HEK293 (cell line): ENCODE results near the gene AK8.

Source experiments
- CTCF ChIA-PET: fragments of 350-600 bp; formaldehyde crosslinking; extraction: SDS; loops from one replicate; lab custom pipeline; 2021; ENCODE audit warnings: antibody characterized with exemption; lab: Yijun Ruan, JAX
- POLR2A ChIA-PET: fragments of 300-600 bp; formaldehyde crosslinking; extraction: SDS; loops from one replicate; lab custom pipeline; 2020; ENCODE audit warnings: antibody characterized with exemption, inconsistent platforms; lab: Yijun Ruan, JAX
- H3K27ac ChIP-seq: fragments of 200-500 bp; sonication (Bioruptor generic); 2 replicates; pipeline ENCODE4 v1.5.1; 2014; ENCODE audit warnings: low read depth, low read length, control low read depth, inconsistent platforms; ENCODE audit errors: extremely low read depth
- H3K36me3 ChIP-seq, 2 experiments: fragments of 200-500 bp in 1 of 2; sonication (Bioruptor generic) in 1 of 2; 1 replicate in 1 of 2; 2 replicates in 1 of 2; pipeline ENCODE4 v1.5.1; 2014 to 2017; ENCODE audit warnings: inconsistent platforms in 2 of 2, low read length in 2 of 2; ENCODE audit not compliant: control insufficient read depth in 2 of 2, insufficient read depth in 1 of 2
- H3K4me1 ChIP-seq: fragments of 200-500 bp; sonication (Bioruptor generic); 2 replicates; pipeline ENCODE4 v1.5.1; 2014; ENCODE audit warnings: mild to moderate bottlenecking, low read length, inconsistent platforms; ENCODE audit not compliant: control insufficient read depth, insufficient read depth
- H3K4me3 ChIP-seq: 2 replicates; pipeline ENCODE4 v1.5.1; 2011; ENCODE audit warnings: low read depth, mild to moderate bottlenecking, control low read depth, low read length, moderate library complexity
- H3K9me3 ChIP-seq: fragments of 200-500 bp; sonication (Bioruptor generic); 2 replicates; pipeline ENCODE4 v1.5.1; 2014; ENCODE audit warnings: low read depth, low read length, inconsistent platforms; ENCODE audit not compliant: control insufficient read depth, insufficient read depth
- BCL11A ChIP-seq: fragments of 450-650 bp; formaldehyde crosslinking; IDR thresholded peaks from 2 replicates; pipeline ENCODE4 v1.5.1; 2016; ENCODE audit warnings: low read depth, missing biosample characterization, missing genetic modification characterization
- GLIS2 ChIP-seq: fragments of 450-650 bp; formaldehyde crosslinking; IDR thresholded peaks from 2 replicates; pipeline ENCODE4 v1.5.1; 2016; ENCODE audit warnings: missing biosample characterization, missing genetic modification characterization
- KLF8 ChIP-seq: fragments of 450-650 bp; formaldehyde crosslinking; IDR thresholded peaks from 2 replicates; pipeline ENCODE4 v1.5.1; 2016; ENCODE audit warnings: missing biosample characterization, missing genetic modification characterization
- MZF1 ChIP-seq: fragments of 450-650 bp; formaldehyde crosslinking; IDR thresholded peaks from 2 replicates; pipeline ENCODE4 v1.5.1; 2017; ENCODE audit warnings: missing biosample characterization, missing genetic modification characterization, borderline replicate concordance
- PRDM1 ChIP-seq: fragments of 450-650 bp; formaldehyde crosslinking; IDR thresholded peaks from 2 replicates; pipeline ENCODE4; 2016; ENCODE audit warnings: missing biosample characterization, missing genetic modification characterization
- SETDB1 ChIP-seq: IDR thresholded peaks from one replicate; pipeline ENCODE4 v1.6.1; 2017; ENCODE audit warnings: mild to moderate bottlenecking, low read length, moderate library complexity, mixed read lengths; ENCODE audit not compliant: insufficient read length
- ZFP37 ChIP-seq: fragments of 450-650 bp; formaldehyde crosslinking; IDR thresholded peaks from 2 replicates; pipeline ENCODE4 v1.5.1; 2016; ENCODE audit warnings: missing biosample characterization, missing genetic modification characterization
- ZNF16 ChIP-seq: fragments of 450-650 bp; formaldehyde crosslinking; IDR thresholded peaks from 2 replicates; pipeline ENCODE4 v1.5.1; 2016; ENCODE audit warnings: low read depth, missing biosample characterization, missing genetic modification characterization
- ZNF221 ChIP-seq: fragments of 450-650 bp; formaldehyde crosslinking; IDR thresholded peaks from 2 replicates; pipeline ENCODE4 v1.5.1; 2017; ENCODE audit warnings: missing biosample characterization, missing genetic modification characterization, borderline replicate concordance
- ZNF416 ChIP-seq: fragments of 450-650 bp; formaldehyde crosslinking; IDR thresholded peaks from 2 replicates; pipeline ENCODE4 v1.5.1; 2016; ENCODE audit warnings: missing biosample characterization, missing genetic modification characterization
- ZNF426 ChIP-seq: fragments of 450-650 bp; formaldehyde crosslinking; IDR thresholded peaks from 2 replicates; pipeline ENCODE4 v1.5.1; 2017; ENCODE audit warnings: missing biosample characterization, missing genetic modification characterization, mild to moderate bottlenecking, inconsistent platforms, moderate library complexity
- ZNF48 ChIP-seq: fragments of 450-650 bp; formaldehyde crosslinking; IDR thresholded peaks from 2 replicates; pipeline ENCODE4 v1.5.1; 2016; ENCODE audit warnings: missing biosample characterization, missing genetic modification characterization
- ZNF571 ChIP-seq: fragments of 450-650 bp; formaldehyde crosslinking; IDR thresholded peaks from 2 replicates; pipeline ENCODE4 v1.5.0; 2017; ENCODE audit warnings: missing biosample characterization, missing genetic modification characterization
- ZNF585B ChIP-seq: fragments of 450-650 bp; formaldehyde crosslinking; IDR thresholded peaks from 2 replicates; pipeline ENCODE4 v1.5.1; 2016; ENCODE audit warnings: missing biosample characterization, missing genetic modification characterization
- ZNF623 ChIP-seq: fragments of 450-650 bp; formaldehyde crosslinking; IDR thresholded peaks from 2 replicates; pipeline ENCODE4 v1.5.1; 2016; ENCODE audit warnings: missing biosample characterization, missing genetic modification characterization
- ZNF830 ChIP-seq: fragments of 450-650 bp; IDR thresholded peaks from 2 replicates; pipeline ENCODE4 v1.5.0; 2018; ENCODE audit warnings: missing biosample characterization, missing genetic modification characterization, low read depth, mild to moderate bottlenecking, moderate library complexity
- ZSCAN30 ChIP-seq: fragments of 450-650 bp; IDR thresholded peaks from 2 replicates; pipeline ENCODE4 v1.5.1; 2018; ENCODE audit warnings: missing biosample characterization, mild to moderate bottlenecking, missing genetic modification characterization, moderate library complexity
- TF ChIP-seq, protein P1 (sequence below): fragments of 450-650 bp; formaldehyde crosslinking; IDR thresholded peaks from 2 replicates; pipeline ENCODE4 v1.5.1; 2017; ENCODE audit warnings: missing biosample characterization, missing genetic modification characterization
- TF ChIP-seq, protein P2 (sequence below): fragments of 450-650 bp; formaldehyde crosslinking; IDR thresholded peaks from 2 replicates; pipeline ENCODE4 v1.5.1; 2016; ENCODE audit warnings: missing biosample characterization, missing genetic modification characterization
- TF ChIP-seq, protein P3 (sequence below): fragments of 450-650 bp; formaldehyde crosslinking; IDR thresholded peaks from 2 replicates; pipeline ENCODE4 v1.5.1; 2016; ENCODE audit warnings: missing biosample characterization, missing genetic modification characterization
- TF ChIP-seq, protein P4 (sequence below): fragments of 450-650 bp; formaldehyde crosslinking; IDR thresholded peaks from 2 replicates; pipeline ENCODE4 v1.5.1; 2017; ENCODE audit warnings: missing biosample characterization, mild to moderate bottlenecking, missing genetic modification characterization, moderate library complexity

Gene AK8

DNA sequence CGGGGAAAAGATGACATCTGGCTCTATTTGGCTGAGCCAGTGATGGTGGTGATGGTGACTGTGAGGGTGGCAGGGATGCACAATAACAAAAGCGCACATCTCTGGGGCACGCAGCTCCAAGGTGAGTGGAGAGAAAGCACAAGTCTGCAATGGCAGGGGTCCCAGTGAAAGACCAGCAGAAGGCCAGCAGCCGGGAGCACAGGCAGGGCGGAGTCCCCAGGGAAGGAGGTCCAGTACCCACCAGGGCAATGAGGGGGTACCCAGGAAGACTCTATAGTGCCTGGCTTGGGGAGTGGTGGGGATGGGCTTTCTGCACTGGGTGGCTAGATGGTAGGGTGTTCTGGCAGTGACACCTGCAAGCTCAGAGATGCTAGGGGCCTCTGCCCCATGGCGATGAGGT lies 69.4 kb downstream of the AK8 start:
- Histone ChIP-seq H3K4me3 (no peak overlapping the region), H3K27ac (no peak overlapping the region), H3K4me1 (no peaks in the 10 kb centered on the region), H3K9me3 (no peaks in the 10 kb centered on the region), H3K36me3 (no peaks in the 10 kb centered on the region)
- POLR2A ChIA-PET = interaction anchor here (0.5 kb wide), 1 partner anchor 185 kb away, joined by 4 read pairs; no protein-coding TSS in a partner anchor
- CTCF ChIA-PET = interaction anchor here (2.2 kb wide), 1 partner anchor 9 kb away, joined by 8 read pairs; no protein-coding TSS in a partner anchor
- no peak for TF ChIP-seq ZNF426 (tag by site-specific recombination)
- TF ChIP-seq ZNF830 (tag by site-specific recombination) = no peak
- TF ChIP-seq ZNF571 = no peak
- TF ChIP-seq BCL11A = no peak
- TF ChIP-seq, protein P1, sequence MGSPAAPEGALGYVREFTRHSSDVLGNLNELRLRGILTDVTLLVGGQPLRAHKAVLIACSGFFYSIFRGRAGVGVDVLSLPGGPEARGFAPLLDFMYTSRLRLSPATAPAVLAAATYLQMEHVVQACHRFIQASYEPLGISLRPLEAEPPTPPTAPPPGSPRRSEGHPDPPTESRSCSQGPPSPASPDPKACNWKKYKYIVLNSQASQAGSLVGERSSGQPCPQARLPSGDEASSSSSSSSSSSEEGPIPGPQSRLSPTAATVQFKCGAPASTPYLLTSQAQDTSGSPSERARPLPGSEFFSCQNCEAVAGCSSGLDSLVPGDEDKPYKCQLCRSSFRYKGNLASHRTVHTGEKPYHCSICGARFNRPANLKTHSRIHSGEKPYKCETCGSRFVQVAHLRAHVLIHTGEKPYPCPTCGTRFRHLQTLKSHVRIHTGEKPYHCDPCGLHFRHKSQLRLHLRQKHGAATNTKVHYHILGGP (tag by site-specific recombination) = no peak
- no peak for TF ChIP-seq KLF8 (tag by site-specific recombination)
- TF ChIP-seq GLIS2 = no peak
- no peak for TF ChIP-seq ZNF623 (tag by site-specific recombination)
- no peak for TF ChIP-seq MZF1 (tag by site-specific recombination)
- no peak for TF ChIP-seq ZNF585B (tag by site-specific recombination)
- no peak for TF ChIP-seq SETDB1
- no peak for TF ChIP-seq ZNF221 (tag by site-specific recombination)
- TF ChIP-seq, protein P2, sequence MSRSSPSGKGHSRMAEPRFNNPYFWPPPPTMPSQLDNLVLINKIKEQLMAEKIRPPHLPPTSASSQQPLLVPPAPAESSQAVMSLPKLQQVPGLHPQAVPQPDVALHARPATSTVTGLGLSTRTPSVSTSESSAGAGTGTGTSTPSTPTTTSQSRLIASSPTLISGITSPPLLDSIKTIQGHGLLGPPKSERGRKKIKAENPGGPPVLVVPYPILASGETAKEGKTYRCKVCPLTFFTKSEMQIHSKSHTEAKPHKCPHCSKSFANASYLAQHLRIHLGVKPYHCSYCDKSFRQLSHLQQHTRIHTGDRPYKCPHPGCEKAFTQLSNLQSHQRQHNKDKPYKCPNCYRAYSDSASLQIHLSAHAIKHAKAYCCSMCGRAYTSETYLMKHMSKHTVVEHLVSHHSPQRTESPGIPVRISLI = no peak

DNA sequence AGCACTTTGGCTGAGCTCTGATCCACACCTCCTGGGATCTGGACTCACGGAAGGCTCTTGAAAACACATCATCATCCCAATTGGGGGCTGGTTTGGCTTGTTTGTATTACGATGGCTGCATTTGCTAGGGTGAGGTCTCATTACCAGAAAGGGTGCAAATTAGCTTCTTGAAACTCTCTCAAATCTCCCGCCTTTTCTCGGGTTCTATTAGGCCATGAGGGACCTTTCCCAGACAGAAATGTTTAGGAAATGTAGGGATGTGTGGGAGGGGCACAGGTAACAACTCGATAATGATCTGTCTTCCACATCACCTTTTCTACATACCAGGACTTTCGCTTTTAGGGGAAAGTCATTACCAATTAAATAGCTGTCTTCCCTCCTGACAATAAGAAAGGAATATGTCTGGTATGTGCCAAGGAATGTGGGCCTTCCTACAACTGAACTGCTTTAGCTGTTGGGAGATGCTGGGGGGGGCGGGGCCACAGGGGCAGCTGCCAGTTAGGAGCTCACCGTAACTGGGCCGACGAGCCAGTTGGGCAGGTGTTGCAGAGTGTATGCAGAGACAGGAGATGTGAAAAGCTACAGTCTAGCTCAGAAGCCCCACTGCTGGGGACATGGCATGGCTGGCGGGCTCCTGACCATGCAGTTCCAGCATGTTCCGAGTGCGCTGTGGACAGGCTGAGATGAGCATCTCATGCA lies 71.2 kb downstream of the AK8 start:
- Histone ChIP-seq H3K9me3 (no peaks in the 10 kb centered on the region), H3K27ac (no peak overlapping the region)
- TF ChIP-seq ZNF48 (tag by site-specific recombination) (no peak), PRDM1 (tag by site-specific recombination) (peak; percentile 38; the same call in 1 of the 2 replicates)
- TF ChIP-seq, all 188 proteins: peak for 1
- ChIA-PET CTCF (interaction anchor here (0.5 to 1.7 kb wide), 4 partner anchors 54 to 300 kb away, joined by 3 to 5 read pairs (median 4); no protein-coding TSS in a partner anchor), POLR2A (interaction anchor here (1.4 kb wide), 1 partner anchor 137 kb away, joined by 4 read pairs; the partner anchor contains the start of gene DDX31)
- no peaks in the 10 kb centered on the region for H3K36me3 ChIP-seq
- H3K4me1 ChIP-seq = no peaks in the 10 kb centered on the region
- H3K4me3 ChIP-seq = no peak overlapping the region

DNA sequence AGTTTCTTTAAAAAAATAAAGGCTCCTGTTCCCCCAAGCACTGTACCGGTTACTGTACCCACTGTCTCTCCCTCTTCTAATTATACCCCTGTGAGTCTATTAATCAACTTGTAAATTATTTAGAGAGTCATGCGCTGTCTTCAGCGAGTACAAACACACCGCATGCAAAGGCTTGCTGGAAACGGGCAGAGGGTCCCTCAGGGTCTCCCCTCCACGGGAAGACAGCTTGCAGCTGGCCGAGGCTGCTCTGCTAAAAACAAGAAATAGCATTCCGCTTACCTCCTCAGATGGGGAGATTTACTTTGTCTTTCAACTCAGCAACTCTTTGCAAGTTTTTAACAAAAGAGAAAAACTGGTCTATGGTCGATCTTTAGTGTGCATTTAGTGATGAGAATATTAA lies 71.8 kb downstream of the AK8 start:
- POLR2A ChIA-PET = interaction anchor here (1.4 kb wide), 1 partner anchor 137 kb away, joined by 4 read pairs; the partner anchor contains the start of gene DDX31
- TF ChIP-seq, protein P3, sequence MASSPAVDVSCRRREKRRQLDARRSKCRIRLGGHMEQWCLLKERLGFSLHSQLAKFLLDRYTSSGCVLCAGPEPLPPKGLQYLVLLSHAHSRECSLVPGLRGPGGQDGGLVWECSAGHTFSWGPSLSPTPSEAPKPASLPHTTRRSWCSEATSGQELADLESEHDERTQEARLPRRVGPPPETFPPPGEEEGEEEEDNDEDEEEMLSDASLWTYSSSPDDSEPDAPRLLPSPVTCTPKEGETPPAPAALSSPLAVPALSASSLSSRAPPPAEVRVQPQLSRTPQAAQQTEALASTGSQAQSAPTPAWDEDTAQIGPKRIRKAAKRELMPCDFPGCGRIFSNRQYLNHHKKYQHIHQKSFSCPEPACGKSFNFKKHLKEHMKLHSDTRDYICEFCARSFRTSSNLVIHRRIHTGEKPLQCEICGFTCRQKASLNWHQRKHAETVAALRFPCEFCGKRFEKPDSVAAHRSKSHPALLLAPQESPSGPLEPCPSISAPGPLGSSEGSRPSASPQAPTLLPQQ (tag by site-specific recombination) = no peak
- TF ChIP-seq ZSCAN30 (no peak), ZFP37 (tag by site-specific recombination) (no peak), ZNF416 (no peak), ZNF16 (tag by site-specific recombination) (no peak)
- TF ChIP-seq, protein P4, sequence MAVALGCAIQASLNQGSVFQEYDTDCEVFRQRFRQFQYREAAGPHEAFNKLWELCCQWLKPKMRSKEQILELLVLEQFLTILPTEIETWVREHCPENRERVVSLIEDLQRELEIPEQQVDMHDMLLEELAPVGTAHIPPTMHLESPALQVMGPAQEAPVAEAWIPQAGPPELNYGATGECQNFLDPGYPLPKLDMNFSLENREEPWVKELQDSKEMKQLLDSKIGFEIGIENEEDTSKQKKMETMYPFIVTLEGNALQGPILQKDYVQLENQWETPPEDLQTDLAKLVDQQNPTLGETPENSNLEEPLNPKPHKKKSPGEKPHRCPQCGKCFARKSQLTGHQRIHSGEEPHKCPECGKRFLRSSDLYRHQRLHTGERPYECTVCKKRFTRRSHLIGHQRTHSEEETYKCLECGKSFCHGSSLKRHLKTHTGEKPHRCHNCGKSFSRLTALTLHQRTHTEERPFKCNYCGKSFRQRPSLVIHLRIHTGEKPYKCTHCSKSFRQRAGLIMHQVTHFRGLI = no peak
- TF ChIP-seq, protein P2 = no peak
- TF ChIP-seq, all 188 proteins: peak for 0
- H3K36me3 ChIP-seq = no peaks in the 10 kb centered on the region
- H3K9me3 ChIP-seq = no peaks in the 10 kb centered on the region
- H3K27ac ChIP-seq = no peak overlapping the region
- H3K4me3 ChIP-seq = no peak overlapping the region
- H3K4me1 ChIP-seq = no peaks in the 10 kb centered on the region
- CTCF ChIA-PET = interaction anchor here (0.5 to 1.2 kb wide), 4 partner anchors 34 to 267 kb away, joined by 3 to 4 read pairs (median 3); no protein-coding TSS in a partner anchor
